ENCODE data around the gene AKT2.

- TF ChIP-seq CBX3 (IDR thresholded peaks at IDR 0.05; ENCODE audit: borderline replicate concordance, low read depth) (no peak), EP300 (IDR thresholded peaks at IDR 0.05; ENCODE audit: borderline replicate concordance in 1 of 2, control insufficient read depth in 1 of 2, low read depth in 2 of 2, low read length in 2 of 2) (no peak)
These were observed 18.1 kb downstream of the AKT2 start for GRCh38 chr19:40266912-40267600.

Data from GM12878 (cell line).